Heart left ventricle (tissue), 16 donors: Measurements from ENCODE around the gene PAX5. TPM values are rescaled to one million over a fixed set of nuclear protein-coding genes. Genes with fewer than 3 reads are reported as not detected.
A peak's percentile ranks its signal among the peaks of the same experiment; 100 is the strongest.

Source experiments
- ATAC-seq, 4 donors: fragments of 200-7000 bp; cut with Tn5 transposase; one replicate each; pipeline ENCODE4 v1.9.1; 2020 to 2022; ENCODE audit warnings: moderate library complexity in 4 of 4, mild to moderate bottlenecking in 3 of 4, moderate number of reproducible peaks in 1 of 4
- DNase-seq, 5 donors: peaks; one replicate each; pipeline ENCODE4 v3.0.0-alpha.2; 2020
- H3K27ac ChIP-seq, 12 donors: fragments of 200-600 bp; sonication (generic) in 4 of 12; one replicate each; pipeline versions ENCODE4 v1.5.0 to v1.8.0; 2016 to 2022; ENCODE audit warnings: mild to moderate bottlenecking in 2 of 12
- H3K27me3 ChIP-seq, 9 donors: fragments of 200-600 bp; sonication (generic) in 2 of 9; one replicate each; pipeline versions ENCODE4 v1.5.1 to v1.8.0; 2016 to 2022; ENCODE audit warnings: mild to moderate bottlenecking in 3 of 9
- H3K36me3 ChIP-seq, 9 donors: fragments of 200-600 bp; sonication (generic) in 2 of 9; one replicate each; pipeline versions ENCODE4 v1.5.0 to v1.8.0; 2018 to 2022; ENCODE audit warnings: mild to moderate bottlenecking in 2 of 9
- H3K4me1 ChIP-seq, 12 donors: fragments of 200-600 bp; sonication (generic) in 4 of 12; one replicate each; pipeline versions ENCODE4 v1.5.0 to v1.8.0; 2016 to 2022; ENCODE audit warnings: mild to moderate bottlenecking in 3 of 12
- H3K4me3 ChIP-seq, 12 donors: fragments of 200-600 bp; sonication (generic) in 4 of 12; one replicate each; pipeline versions ENCODE4 v1.5.0 to v1.8.0; 2017 to 2022; ENCODE audit warnings: mild to moderate bottlenecking in 9 of 12, moderate library complexity in 4 of 12
- H3K9me3 ChIP-seq, 12 donors: fragments of 200-600 bp; sonication (generic) in 4 of 12; one replicate each; pipeline versions ENCODE4 v1.5.0 to v1.8.0; 2016 to 2022; ENCODE audit warnings: mild to moderate bottlenecking in 1 of 12
- CTCF ChIP-seq, 12 donors: fragments of 200-600 bp; sonication (generic) in 4 of 12; IDR thresholded peaks; one replicate each; pipeline versions ENCODE4 v1.5.0 to v1.8.0; 2018 to 2022; ENCODE audit warnings: antibody characterized with exemption in 12 of 12, mild to moderate bottlenecking in 5 of 12
- POLR2A ChIP-seq, 2 donors: fragments of 450-650 bp; IDR thresholded peaks; one replicate each; pipeline ENCODE4 v1.6.1; 2017; ENCODE audit warnings: antibody characterized with exemption in 2 of 2, mild to moderate bottlenecking in 2 of 2, moderate library complexity in 2 of 2
- WGBS, 4 donors: extraction: QIAGEN DNeasy Blood & Tissue Kit in 2 of 4; methylation state at CpG; one replicate each; pipeline versions ENCODE4 v1.1.5 to v1.1.7; 2013 to 2018; 5-methylcytosine and 5-hydroxymethylcytosine counted together
- intact Hi-C, 10 donors: fragments of 100-400 bp; cut with DNase I; formaldehyde crosslinking; loops; one replicate each; pipeline versions ENCODE4 v1.11.1 to v1.14.2; 2022
- polyA plus RNA-seq, 2 donors: library from polyadenylated mRNA; stranded (reverse); fragments of 200-250 nt; gene quantifications; one replicate each; pipeline ENCODE4 v1.2.3, GENCODE V29; 2013
- total RNA-seq, 9 donors: library from RNA; depleted of rRNA in 2 of 9; stranded (reverse); fragments of >200 nt in 2 of 9; fragmentation: NEBNext Ultra II Directional in 3 of 9; extraction: Animal tissue kit (Norgen Biotek cat#: 25700) in 3 of 9; gene quantifications; one replicate each; pipeline versions ENCODE4 v1.1.0 to v1.2.4, GENCODE V29; 2016 to 2023
- donor health status: ischemic (EF 13 %, LVEDD 7.1; RV severe dilation, severe dysfunction).
- donor health status: healthy with polysubstance abuse.
- donor health status: DM: no; HTN: yes; CAD: no.
- donor health status: DM: no; HTN: no; CAD: no.
- donor health status: ischemic (EF 25% LVEDD 6.9; RV normal size, moderate dysfunction).
- donor health status: ischemic (EF 25% LVEDD 5.7; RV mildly dilated, moderate dysfunction).
- donor health status: healthy.
- donor health status: DM: yes; HTN: yes; CAD: no.
- donor health status: ischemic (EF 35%, LVEDD 5.7; RV mildly dilated, moderate dysfunction).
- donor health status: nonischemic (EF 11% LVEDD 7.7; RV severe dilation, severe dysfunction).
- donor health status: DM: yes; HTN: yes; CAD: no.
- donor health status: PGD.
- donor health status: ischemic (EF 29% LVEDD 5.4; RV normal size, mild dysfunction).
- donor health status: nonischemic (EF 23%, LVEDD 6.1; RV moderate dilation, normal function).

Gene PAX5
- total and polyA plus RNA-seq, 11 donors, result 0.01 to 0.37 (median 0.08) TPM; not detected in 7

GRCh38 chr9:36961561-36962325 is 72.3 kb downstream of the PAX5 start:
- ATAC-seq (no peak), DNase-seq (no peak)
- H3K4me3 ChIP-seq, result peak overlapping the region in 2 of 12 donors; percentile 7 to 30
- WGBS, 4 donors, result 31 to 53% (median 47%) methylated on average over 26 of the region's 26 CpGs
- no peak overlapping the region for H3K27ac ChIP-seq
- TF ChIP-seq CTCF (IDR thresholded peaks at IDR 0.05), result no peak
- intact Hi-C loops, result no loop called here
- H3K27me3 ChIP-seq, result peaks cover 0 to 30% (median 3%) of the 10 kb centered on the region in 9 donors
- H3K4me1 ChIP-seq, result no peaks in the 10 kb centered on the region
- no peaks in the 10 kb centered on the region for H3K9me3 ChIP-seq
- no peaks in the 10 kb centered on the region for H3K36me3 ChIP-seq

- ATAC-seq (no peak), DNase-seq (no peak)
- WGBS, 4 donors, result 60 to 67% (median 65%) methylated on average over 3 to 4 of the region's 4 CpGs
- Histone ChIP-seq H3K27me3 (peaks cover 0 to 37% (median 4%) of the 10 kb centered on the region in 9 donors), H3K4me1 (no peaks in the 10 kb centered on the region), H3K36me3 (no peaks in the 10 kb centered on the region), H3K27ac (no peak overlapping the region), H3K4me3 (no peak overlapping the region), H3K9me3 (no peaks in the 10 kb centered on the region)
- no peak for TF ChIP-seq CTCF (IDR thresholded peaks at IDR 0.05)
- no peak for TF ChIP-seq POLR2A (IDR thresholded peaks at IDR 0.05)
- intact Hi-C loops, result no loop called here
These were observed 73.0 kb downstream of the PAX5 start for GRCh38 chr9:36961051-36961450.

GRCh38 chr9:36960575-36960955 is 73.5 kb downstream of the PAX5 start:
- Histone ChIP-seq H3K4me3 (no peak overlapping the region), H3K27me3 (peaks cover 0 to 40% (median 4%) of the 10 kb centered on the region in 9 donors), H3K27ac (no peak overlapping the region), H3K4me1 (no peaks in the 10 kb centered on the region), H3K9me3 (no peaks in the 10 kb centered on the region), H3K36me3 (no peaks in the 10 kb centered on the region)
- 90 to 93% (median 90%) methylated on average over 7 of the region's 7 CpGs for WGBS, 4 donors
- intact Hi-C loops, result no loop called here
- TF ChIP-seq CTCF (IDR thresholded peaks at IDR 0.05) (no peak), POLR2A (IDR thresholded peaks at IDR 0.05) (no peak)
- no peak for DNase-seq
- no peak for ATAC-seq

- TF ChIP-seq POLR2A (IDR thresholded peaks at IDR 0.05) (no peak), CTCF (IDR thresholded peaks at IDR 0.05) (no peak)
- Histone ChIP-seq H3K36me3 (no peaks in the 10 kb centered on the region), H3K27me3 (peaks cover 0 to 46% (median 4%) of the 10 kb centered on the region in 9 donors), H3K4me3 (no peak overlapping the region), H3K4me1 (no peaks in the 10 kb centered on the region), H3K9me3 (no peaks in the 10 kb centered on the region), H3K27ac (no peak overlapping the region)
- no peak for DNase-seq
- no peak for ATAC-seq
- WGBS, 4 donors, result 89 to 92% (median 90%) methylated on average over 11 to 12 of the region's 12 CpGs
- intact Hi-C loops, result no loop called here
These were observed 74.1 kb downstream of the PAX5 start for GRCh38 chr9:36959681-36960574.
